Thyroid gland (tissue), 4 donors: ENCODE results near the gene MYO16.

Experiments
- CTCF ChIP-seq, 6 experiments: fragments of 200-600 bp in 3 of 6; fragments of 450-650 bp in 3 of 6; sonication (generic) in 3 of 6; IDR thresholded peaks; one replicate each; pipeline ENCODE4 v1.5.1; 2016 to 2019; ENCODE audit warnings: antibody characterized with exemption in 6 of 6, mild to moderate bottlenecking in 2 of 6, inconsistent platforms in 1 of 6, moderate library complexity in 1 of 6
- POLR2A ChIP-seq, 2 donors: fragments of 450-650 bp; IDR thresholded peaks; one replicate each; pipeline ENCODE4 v1.6.1; 2017; ENCODE audit warnings: antibody characterized with exemption in 2 of 2, mild to moderate bottlenecking in 2 of 2, moderate library complexity in 1 of 2

DNA sequence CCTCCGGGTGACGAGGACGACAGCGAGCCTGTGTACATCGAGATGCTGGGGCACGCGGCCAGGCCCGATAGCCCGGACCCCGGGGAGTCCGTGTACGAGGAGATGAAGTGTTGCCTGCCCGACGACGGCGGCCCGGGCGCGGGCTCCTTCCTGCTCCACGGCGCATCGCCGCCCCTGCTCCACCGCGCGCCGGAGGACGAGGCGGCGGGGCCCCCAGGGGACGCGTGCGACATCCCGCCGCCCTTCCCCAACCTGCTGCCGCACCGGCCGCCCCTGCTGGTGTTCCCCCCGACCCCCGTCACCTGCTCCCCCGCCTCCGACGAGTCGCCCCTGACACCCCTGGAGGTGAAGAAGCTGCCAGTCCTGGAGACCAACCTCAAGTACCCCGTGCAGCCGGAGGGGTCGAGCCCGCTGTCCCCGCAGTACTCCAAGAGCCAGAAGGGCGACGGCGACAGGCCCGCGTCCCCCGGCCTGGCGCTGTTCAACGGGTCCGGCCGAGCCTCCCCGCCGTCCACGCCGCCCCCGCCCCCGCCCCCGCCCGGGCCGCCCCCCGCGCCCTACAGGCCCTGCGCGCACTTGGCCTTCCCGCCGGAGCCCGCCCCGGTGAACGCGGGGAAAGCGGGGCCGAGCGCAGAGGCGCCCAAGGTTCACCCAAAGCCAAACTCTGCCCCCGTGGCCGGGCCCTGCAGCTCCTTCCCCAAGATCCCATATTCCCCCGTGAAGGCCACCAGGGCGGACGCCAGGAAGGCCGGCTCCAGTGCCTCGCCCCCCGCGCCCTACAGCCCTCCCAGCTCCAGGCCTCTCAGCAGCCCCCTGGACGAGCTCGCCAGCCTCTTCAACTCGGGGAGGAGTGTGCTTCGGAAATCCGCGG, 511.3 kb downstream of the MYO16 start:
- TF ChIP-seq CTCF (IDR thresholded peaks at IDR 0.05) (no peak), POLR2A (IDR thresholded peaks at IDR 0.05) (no peak)
